Prostate gland (tissue), 2 donors: ENCODE measurements around the gene LRBA.
"Not testable (repeated sequence)": the region's sequence is repeated elsewhere in the genome, so short reads cannot be mapped to it uniquely, and the experiment has no call there.

ENCODE experiments used
- POLR2A ChIP-seq: fragments of 450-650 bp; IDR thresholded peaks from one replicate; pipeline ENCODE4 v1.6.1; 2016; ENCODE audit warnings: antibody characterized with exemption, mild to moderate bottlenecking
- POLR2AphosphoS5 ChIP-seq: sonication (generic); formaldehyde crosslinking; IDR thresholded peaks from one replicate; pipeline ENCODE4 v1.6.1; 2017; ENCODE audit warnings: antibody characterized with exemption
- TF ChIP-seq, protein P1 (sequence below), 4 experiments: fragments of 200-600 bp in 2 of 4; fragments of 450-650 bp in 2 of 4; sonication (generic) in 2 of 4; IDR thresholded peaks; 1 replicate in 3 of 4; 2 replicates in 1 of 4; pipeline ENCODE4 v1.5.1; 2016 to 2019; ENCODE audit warnings: antibody characterized with exemption in 4 of 4, mild to moderate bottlenecking in 2 of 4, moderate library complexity in 2 of 4

DNA sequence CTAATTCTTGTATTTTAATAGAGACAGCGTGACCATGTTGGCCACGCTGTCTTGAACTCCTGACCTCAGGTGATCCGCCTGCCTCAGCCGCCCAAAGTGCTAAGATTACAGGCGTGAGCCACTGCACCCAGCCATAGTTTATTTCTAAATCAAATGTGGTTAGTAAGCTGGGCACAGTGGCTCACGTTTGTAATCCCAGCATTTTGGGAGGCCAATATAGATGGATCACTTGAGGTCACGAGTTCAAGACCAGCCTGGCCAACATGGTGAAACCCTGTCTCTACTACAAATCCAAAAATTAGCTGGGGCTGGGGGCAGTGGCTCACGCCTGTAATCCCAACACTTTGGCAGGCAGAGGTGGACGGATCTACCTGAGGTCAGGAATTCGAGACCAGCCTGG is 13.9 kb upstream of the LRBA start:
- TF ChIP-seq, protein P1, sequence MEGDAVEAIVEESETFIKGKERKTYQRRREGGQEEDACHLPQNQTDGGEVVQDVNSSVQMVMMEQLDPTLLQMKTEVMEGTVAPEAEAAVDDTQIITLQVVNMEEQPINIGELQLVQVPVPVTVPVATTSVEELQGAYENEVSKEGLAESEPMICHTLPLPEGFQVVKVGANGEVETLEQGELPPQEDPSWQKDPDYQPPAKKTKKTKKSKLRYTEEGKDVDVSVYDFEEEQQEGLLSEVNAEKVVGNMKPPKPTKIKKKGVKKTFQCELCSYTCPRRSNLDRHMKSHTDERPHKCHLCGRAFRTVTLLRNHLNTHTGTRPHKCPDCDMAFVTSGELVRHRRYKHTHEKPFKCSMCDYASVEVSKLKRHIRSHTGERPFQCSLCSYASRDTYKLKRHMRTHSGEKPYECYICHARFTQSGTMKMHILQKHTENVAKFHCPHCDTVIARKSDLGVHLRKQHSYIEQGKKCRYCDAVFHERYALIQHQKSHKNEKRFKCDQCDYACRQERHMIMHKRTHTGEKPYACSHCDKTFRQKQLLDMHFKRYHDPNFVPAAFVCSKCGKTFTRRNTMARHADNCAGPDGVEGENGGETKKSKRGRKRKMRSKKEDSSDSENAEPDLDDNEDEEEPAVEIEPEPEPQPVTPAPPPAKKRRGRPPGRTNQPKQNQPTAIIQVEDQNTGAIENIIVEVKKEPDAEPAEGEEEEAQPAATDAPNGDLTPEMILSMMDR (IDR thresholded peaks at IDR 0.05) = not testable (repeated sequence)
- TF ChIP-seq POLR2A, POLR2AphosphoS5: not testable (repeated sequence)
